K562 (cell line): Measurements from ENCODE around the gene FOXP3. TPM values are rescaled to one million over a fixed set of nuclear protein-coding genes. Genes with fewer than 3 reads are reported as not detected.

Experiments
- ATAC-seq: fragments of 200-7000 bp; cut with Tn5 transposase; 3 replicates; pipeline ENCODE4 v1.9.1; 2020; ENCODE audit warnings: moderate library complexity
- BruUV-seq: library from RNA; stranded (reverse); fragments of 400-500 nt; replicated peaks from 2 replicates; lab custom pipeline; 2021; lab: Mats Ljungman, UMichigan
- CTCF ChIA-PET: fragments of 300-600 bp; formaldehyde crosslinking; extraction: SDS; loops from one replicate; lab custom pipeline; 2021; ENCODE audit warnings: low intra/inter-chr PET ratio; lab: Yijun Ruan, JAX
- POLR2A ChIA-PET: fragments of 300-600, 350-650 bp; sonication (Branson Sonifier 250); formaldehyde crosslinking; extraction: SDS; loops from one replicate; lab custom pipeline; 2021; ENCODE audit warnings: antibody characterized with exemption, inconsistent platforms; lab: Yijun Ruan, JAX
- DNase-seq, 4 experiments: peaks; one replicate each; pipeline versions ENCODE4 v3.0.0 to v3.0.0-alpha.2; 2011 to 2018; ENCODE audit warnings: low spot score in 3 of 4, mixed read lengths in 3 of 4; ENCODE audit errors: extremely low read depth in 1 of 4
- FAIRE-seq: peaks from 2 replicates; lab custom pipeline; 2011; peaks lifted over from hg19 to GRCh38; lab: Jason Lieb, UNC
- H2AFZ ChIP-seq: 2 replicates; pipeline ENCODE4 v1.6.0; 2011; ENCODE audit warnings: low read depth, low read length, control low read depth, inconsistent platforms
- H3K27ac ChIP-seq: fragments of 200-600 bp; 3 replicates; pipeline ENCODE4 v1.8.0; 2011; ENCODE audit warnings: low read depth, mild to moderate bottlenecking, control low read depth, inconsistent platforms, low read length, moderate library complexity, mixed read lengths; ENCODE audit errors: extremely low read depth
- H3K27me3 ChIP-seq, 2 experiments: fragments of 300-600 bp in 1 of 2; 2 replicates in 1 of 2; 3 replicates in 1 of 2; pipeline versions ENCODE4 v1.6.0 to v1.8.0; 2011; ENCODE audit warnings: inconsistent platforms in 2 of 2, low read length in 2 of 2, mild to moderate bottlenecking in 1 of 2, mixed read lengths in 1 of 2, moderate library complexity in 1 of 2; ENCODE audit not compliant: control insufficient read depth in 2 of 2, insufficient read depth in 2 of 2
- H3K36me3 ChIP-seq: fragments of 300-600 bp; 3 replicates; pipeline ENCODE4 v1.8.0; 2011; ENCODE audit warnings: mild to moderate bottlenecking, low read length, inconsistent platforms; ENCODE audit not compliant: control insufficient read depth, insufficient read depth
- H3K4me1 ChIP-seq, 2 experiments: fragments of 200-600 bp in 1 of 2; replicated peaks in 1 of 2; 2 replicates in 1 of 2; 3 replicates in 1 of 2; pipeline versions ENCODE4 v1.5.1 to v1.8.0; 2011; ENCODE audit warnings: inconsistent platforms in 2 of 2, low read length in 2 of 2, mild to moderate bottlenecking in 1 of 2, mixed read lengths in 1 of 2, moderate library complexity in 1 of 2; ENCODE audit not compliant: control insufficient read depth in 2 of 2, insufficient read depth in 2 of 2
- H3K4me2 ChIP-seq: 2 replicates; pipeline ENCODE4 v1.6.1; 2011; ENCODE audit warnings: low read length, control low read depth, inconsistent platforms, mixed read lengths; ENCODE audit not compliant: insufficient read depth
- H3K4me3 ChIP-seq: fragments of 200-600 bp; sonication (generic), shearing (Covaris generic); 2 replicates; pipeline ENCODE4 v1.5.1; 2016; ENCODE audit warnings: control low read depth, inconsistent platforms
- H3K79me2 ChIP-seq: fragments of 200-600 bp; 3 replicates; pipeline ENCODE4 v1.8.0; 2011; ENCODE audit warnings: low read length, inconsistent platforms; ENCODE audit not compliant: control insufficient read depth, insufficient read depth
- H3K9ac ChIP-seq, 2 experiments: 2 replicates each; pipeline versions ENCODE4 v1.6.0 to v1.6.1; 2011; ENCODE audit warnings: low read depth in 2 of 2, low read length in 2 of 2, control low read depth in 1 of 2, inconsistent platforms in 1 of 2, mild to moderate bottlenecking in 1 of 2, mixed read lengths in 1 of 2; ENCODE audit not compliant: insufficient read depth in 1 of 2
- H3K9me1 ChIP-seq: one replicate; pipeline ENCODE4 v1.6.0; 2011; ENCODE audit warnings: inconsistent platforms, mild to moderate bottlenecking, low read length, moderate library complexity; ENCODE audit not compliant: control insufficient read depth, insufficient read depth
- H3K9me3 ChIP-seq: replicated peaks from 2 replicates; pipeline ENCODE4 v1.5.1; 2011; ENCODE audit warnings: low read depth, low read length, inconsistent platforms; ENCODE audit not compliant: control insufficient read depth, insufficient read depth
- H4K20me1 ChIP-seq: replicated peaks from 2 replicates; pipeline ENCODE4 v1.6.1; 2011; ENCODE audit warnings: low read length, inconsistent platforms, mixed read lengths; ENCODE audit not compliant: control insufficient read depth, insufficient read depth
- CREM ChIP-seq: IDR thresholded peaks from 2 replicates; pipeline ENCODE4 v1.6.1; 2014; ENCODE audit warnings: antibody characterized with exemption, low read depth
- ESRRA ChIP-seq: fragments of 450-650 bp; IDR thresholded peaks from 2 replicates; pipeline ENCODE4 v1.6.1; 2014; ENCODE audit warnings: low read depth, mild to moderate bottlenecking, moderate library complexity, borderline replicate concordance
- ESRRB ChIP-seq: fragments of 250-450 bp; sonication (Bioruptor Pico); IDR thresholded peaks from 2 replicates; pipeline ENCODE4 v1.5.0; 2020; ENCODE audit warnings: mild to moderate bottlenecking, moderate library complexity, borderline replicate concordance
- FOXO4 ChIP-seq: fragments of 450-650 bp; formaldehyde crosslinking; IDR thresholded peaks from 2 replicates; pipeline ENCODE4 v1.4.0; 2020; ENCODE audit warnings: mild to moderate bottlenecking, moderate library complexity
- GATAD2A ChIP-seq: fragments of 450-650 bp; IDR thresholded peaks from 2 replicates; pipeline ENCODE4 v1.6.1; 2017
- MED1 ChIP-seq: sonication (generic); formaldehyde crosslinking; IDR thresholded peaks from 2 replicates; pipeline ENCODE4 v1.8.1; 2023; ENCODE audit warnings: missing genetic modification reagents, borderline replicate concordance
- NFATC3 ChIP-seq: fragments of 450-650 bp; IDR thresholded peaks from 2 replicates; pipeline ENCODE4 v1.6.1; 2017; ENCODE audit warnings: mild to moderate bottlenecking
- SMARCC2 ChIP-seq: fragments of 450-650 bp; IDR thresholded peaks from 2 replicates; pipeline ENCODE4 v1.6.1; 2017; ENCODE audit warnings: antibody characterized with exemption, moderate library complexity, mild to moderate bottlenecking, low read depth
- SP2 ChIP-seq: IDR thresholded peaks from 2 replicates; pipeline ENCODE4 v1.6.1; 2011; ENCODE audit warnings: mild to moderate bottlenecking, low read depth, low read length, moderate library complexity; ENCODE audit not compliant: poor library complexity, severe bottlenecking; ENCODE audit errors: extremely low read depth
- TARDBP ChIP-seq: fragments of 450-650 bp; IDR thresholded peaks from 2 replicates; pipeline ENCODE4 v1.6.1; 2016
- WGBS: fragments of 100-300 bp; shearing (Covaris generic); methylation state at CpG from one replicate; pipeline ENCODE4 v1.1.6; 2016; ENCODE audit warnings: low coverage, mixed read lengths; ENCODE audit not compliant: insufficient coverage; ENCODE audit errors: missing lambda C conversion rate; 5-methylcytosine and 5-hydroxymethylcytosine counted together
- in situ Hi-C: fragments of 300-500 bp; cut with MboI; formaldehyde crosslinking; loops from 4 replicates; pipeline ENCODE4 v1.15.0; 2018; ENCODE audit warnings: inconsistent platforms, mixed read lengths
- intact Hi-C: fragments of 100-400 bp; cut with micrococcal nuclease; formaldehyde crosslinking; loops from 2 replicates; pipeline ENCODE4 v1.14.2; 2022
- polyA plus RNA-seq, 8 experiments: library from polyadenylated mRNA; depleted of rRNA in 4 of 8; stranded (reverse) in 5 of 8; unstranded in 3 of 8; fragments of >200 nt; fragmentation: Nextera tagmentation in 2 of 8; fragmentation: Illumina TruSeq in 1 of 8; extraction: Ambion mirVana in 2 of 8; extraction: Trizol in 1 of 8; gene quantifications; 2 replicates each; pipeline versions ENCODE4 v1.2.1 to v1.2.3, GENCODE V29; 2011 to 2014; ENCODE audit warnings: inconsistent platforms in 1 of 8, missing spikeins in 1 of 8
- total RNA-seq, 7 experiments: library from RNA; depleted of rRNA in 6 of 7; stranded (reverse); fragments of >200 nt in 6 of 7; fragmentation: Illumina TruSeq in 2 of 7; extraction: Trizol in 2 of 7; gene quantifications; 2 replicates each; pipeline versions ENCODE4 v1.2.1 to v1.2.3, GENCODE V29; 2011 to 2021; ENCODE audit warnings: low replicate concordance in 1 of 7
- TF ChIP-seq, protein P1 (sequence below): IDR thresholded peaks from 3 replicates; pipeline ENCODE4 v1.6.1; 2011; ENCODE audit warnings: borderline replicate concordance, mild to moderate bottlenecking; ENCODE audit not compliant: insufficient read length, insufficient read depth
- TF ChIP-seq, protein P2 (sequence below): fragments of 250-450 bp; sonication (Bioruptor Pico); IDR thresholded peaks from 2 replicates; pipeline ENCODE4 v1.4.0; 2020; ENCODE audit warnings: mild to moderate bottlenecking, moderate library complexity, borderline replicate concordance

The FOXP3 gene
- total and polyA plus RNA-seq, 9 of the 15 experiments (the other 6 are each of a cell fraction or from before 2014, with no cell fraction given): 0.04 to 0.24 (median 0.07) TPM; not detected in 4

DNA sequence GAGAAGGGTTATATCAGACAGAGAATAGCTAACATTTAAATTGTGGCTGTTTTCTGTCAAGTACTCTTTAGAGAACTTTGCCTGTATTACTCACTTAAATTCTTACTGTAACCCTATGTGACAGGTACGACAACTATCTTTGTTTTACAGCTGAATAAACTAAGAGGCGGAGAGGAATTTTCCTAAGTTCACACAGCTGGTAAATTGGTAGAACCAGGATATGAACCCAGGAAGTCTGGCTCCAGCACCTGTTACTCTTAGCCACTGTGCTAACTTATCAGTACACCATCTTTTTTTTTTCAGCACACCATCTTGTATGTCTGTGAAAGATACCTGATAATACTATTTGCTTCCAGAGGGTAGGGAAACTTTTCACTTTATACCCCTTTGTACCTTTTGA is 62.5 kb downstream of the FOXP3 start:
- in situ Hi-C loops: no loop called here
- Histone ChIP-seq H3K27me3 (no peaks in the 10 kb centered on the region), H3K4me1 (peaks cover 17 to 33% of the 10 kb centered on the region in 2 experiments; a peak in 4 of 5 replicates), H3K79me2 (no peaks in the 10 kb centered on the region), H3K9me1 (no peaks in the 10 kb centered on the region), H3K9ac (no peak overlapping the region), H4K20me1 (no peaks in the 10 kb centered on the region), H3K4me3 (no peak overlapping the region), H2AFZ (no peak overlapping the region), H3K4me2 (no peak overlapping the region), H3K27ac (no peak overlapping the region), H3K36me3 (no peaks in the 10 kb centered on the region), H3K9me3 (no peaks in the 10 kb centered on the region)
- DNase-seq (no peak), FAIRE-seq (no peak), ATAC-seq (no peak)
- WGBS: 33% methylated on average over 2 of the region's 2 CpGs
- ChIA-PET CTCF (no interaction called here), POLR2A (interaction anchor here (1.0 to 1.1 kb wide), 2 partner anchors 11 to 12 kb away, joined by 3 to 4 read pairs; no protein-coding TSS in a partner anchor)
- TF ChIP-seq, protein P1, sequence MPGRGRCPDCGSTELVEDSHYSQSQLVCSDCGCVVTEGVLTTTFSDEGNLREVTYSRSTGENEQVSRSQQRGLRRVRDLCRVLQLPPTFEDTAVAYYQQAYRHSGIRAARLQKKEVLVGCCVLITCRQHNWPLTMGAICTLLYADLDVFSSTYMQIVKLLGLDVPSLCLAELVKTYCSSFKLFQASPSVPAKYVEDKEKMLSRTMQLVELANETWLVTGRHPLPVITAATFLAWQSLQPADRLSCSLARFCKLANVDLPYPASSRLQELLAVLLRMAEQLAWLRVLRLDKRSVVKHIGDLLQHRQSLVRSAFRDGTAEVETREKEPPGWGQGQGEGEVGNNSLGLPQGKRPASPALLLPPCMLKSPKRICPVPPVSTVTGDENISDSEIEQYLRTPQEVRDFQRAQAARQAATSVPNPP: no peak
- TF ChIP-seq GATAD2A (no peak), CREM (no peak), ESRRA (no peak), FOXO4 (CRISPR knock-in tag) (no peak), ESRRB (CRISPR knock-in tag) (no peak), TARDBP (no peak), SMARCC2 (no peak), NFATC3 (no peak), SP2 (no peak), MED1 (no peak)
- TF ChIP-seq, protein P2, sequence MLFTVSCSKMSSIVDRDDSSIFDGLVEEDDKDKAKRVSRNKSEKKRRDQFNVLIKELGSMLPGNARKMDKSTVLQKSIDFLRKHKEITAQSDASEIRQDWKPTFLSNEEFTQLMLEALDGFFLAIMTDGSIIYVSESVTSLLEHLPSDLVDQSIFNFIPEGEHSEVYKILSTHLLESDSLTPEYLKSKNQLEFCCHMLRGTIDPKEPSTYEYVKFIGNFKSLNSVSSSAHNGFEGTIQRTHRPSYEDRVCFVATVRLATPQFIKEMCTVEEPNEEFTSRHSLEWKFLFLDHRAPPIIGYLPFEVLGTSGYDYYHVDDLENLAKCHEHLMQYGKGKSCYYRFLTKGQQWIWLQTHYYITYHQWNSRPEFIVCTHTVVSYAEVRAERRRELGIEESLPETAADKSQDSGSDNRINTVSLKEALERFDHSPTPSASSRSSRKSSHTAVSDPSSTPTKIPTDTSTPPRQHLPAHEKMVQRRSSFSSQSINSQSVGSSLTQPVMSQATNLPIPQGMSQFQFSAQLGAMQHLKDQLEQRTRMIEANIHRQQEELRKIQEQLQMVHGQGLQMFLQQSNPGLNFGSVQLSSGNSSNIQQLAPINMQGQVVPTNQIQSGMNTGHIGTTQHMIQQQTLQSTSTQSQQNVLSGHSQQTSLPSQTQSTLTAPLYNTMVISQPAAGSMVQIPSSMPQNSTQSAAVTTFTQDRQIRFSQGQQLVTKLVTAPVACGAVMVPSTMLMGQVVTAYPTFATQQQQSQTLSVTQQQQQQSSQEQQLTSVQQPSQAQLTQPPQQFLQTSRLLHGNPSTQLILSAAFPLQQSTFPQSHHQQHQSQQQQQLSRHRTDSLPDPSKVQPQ (CRISPR knock-in tag): no peak
- intact Hi-C loops: no loop called here
- BruUV-seq: no TSS peak
